ENCODE data around the gene FERMT2.

The FERMT2 gene, protein sequence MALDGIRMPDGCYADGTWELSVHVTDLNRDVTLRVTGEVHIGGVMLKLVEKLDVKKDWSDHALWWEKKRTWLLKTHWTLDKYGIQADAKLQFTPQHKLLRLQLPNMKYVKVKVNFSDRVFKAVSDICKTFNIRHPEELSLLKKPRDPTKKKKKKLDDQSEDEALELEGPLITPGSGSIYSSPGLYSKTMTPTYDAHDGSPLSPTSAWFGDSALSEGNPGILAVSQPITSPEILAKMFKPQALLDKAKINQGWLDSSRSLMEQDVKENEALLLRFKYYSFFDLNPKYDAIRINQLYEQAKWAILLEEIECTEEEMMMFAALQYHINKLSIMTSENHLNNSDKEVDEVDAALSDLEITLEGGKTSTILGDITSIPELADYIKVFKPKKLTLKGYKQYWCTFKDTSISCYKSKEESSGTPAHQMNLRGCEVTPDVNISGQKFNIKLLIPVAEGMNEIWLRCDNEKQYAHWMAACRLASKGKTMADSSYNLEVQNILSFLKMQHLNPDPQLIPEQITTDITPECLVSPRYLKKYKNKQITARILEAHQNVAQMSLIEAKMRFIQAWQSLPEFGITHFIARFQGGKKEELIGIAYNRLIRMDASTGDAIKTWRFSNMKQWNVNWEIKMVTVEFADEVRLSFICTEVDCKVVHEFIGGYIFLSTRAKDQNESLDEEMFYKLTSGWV

DNA sequence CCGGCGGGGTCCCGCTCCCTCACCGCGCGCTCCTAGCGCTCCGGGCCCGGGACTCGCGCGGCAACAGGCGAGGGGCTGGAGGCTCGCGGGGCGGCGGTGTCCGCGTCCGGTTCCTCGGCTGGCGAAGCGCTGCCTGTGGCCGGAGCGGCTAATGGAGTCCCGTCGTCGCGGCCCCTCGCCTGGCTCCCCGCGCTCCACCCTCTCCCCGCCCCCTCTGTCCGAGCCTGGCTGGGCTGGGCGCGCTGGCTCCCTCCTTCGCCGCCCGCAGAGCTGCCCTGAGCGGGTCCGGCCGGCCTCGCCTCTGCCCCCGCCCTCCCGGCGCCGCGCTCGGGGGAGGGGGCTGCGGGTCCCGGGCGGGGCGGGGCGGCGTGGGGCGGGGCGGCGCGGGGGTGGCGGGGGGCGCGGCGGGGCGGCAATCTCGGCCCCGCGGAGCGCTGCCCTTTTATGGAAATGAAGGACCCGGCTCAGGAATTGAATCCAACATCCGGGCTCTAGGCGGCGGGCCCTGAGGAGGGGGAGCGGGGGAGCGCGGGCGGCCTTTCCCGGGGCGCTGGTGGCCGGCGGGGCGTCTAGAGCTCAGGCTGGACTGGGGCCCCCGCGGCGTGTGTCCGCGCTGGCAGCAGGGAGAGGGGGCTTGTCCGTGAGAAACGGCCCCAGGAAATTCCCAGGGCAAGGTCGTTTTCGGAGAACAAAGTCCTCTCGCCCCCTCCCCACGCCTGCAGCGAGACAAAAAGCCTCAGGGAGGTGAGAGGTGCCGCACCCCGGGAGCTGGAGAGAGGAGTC, at the start of gene FERMT2:
Gene FERMT2, minus strand, starts transcription at position 153 of the 783 bp plus-strand sequence. CDS start 482 bp downstream, outside the sequence.
- in situ Hi-C loops (cut with HindIII; ENCODE audit: low sequenced_read_pairs) = no loop called here

DNA sequence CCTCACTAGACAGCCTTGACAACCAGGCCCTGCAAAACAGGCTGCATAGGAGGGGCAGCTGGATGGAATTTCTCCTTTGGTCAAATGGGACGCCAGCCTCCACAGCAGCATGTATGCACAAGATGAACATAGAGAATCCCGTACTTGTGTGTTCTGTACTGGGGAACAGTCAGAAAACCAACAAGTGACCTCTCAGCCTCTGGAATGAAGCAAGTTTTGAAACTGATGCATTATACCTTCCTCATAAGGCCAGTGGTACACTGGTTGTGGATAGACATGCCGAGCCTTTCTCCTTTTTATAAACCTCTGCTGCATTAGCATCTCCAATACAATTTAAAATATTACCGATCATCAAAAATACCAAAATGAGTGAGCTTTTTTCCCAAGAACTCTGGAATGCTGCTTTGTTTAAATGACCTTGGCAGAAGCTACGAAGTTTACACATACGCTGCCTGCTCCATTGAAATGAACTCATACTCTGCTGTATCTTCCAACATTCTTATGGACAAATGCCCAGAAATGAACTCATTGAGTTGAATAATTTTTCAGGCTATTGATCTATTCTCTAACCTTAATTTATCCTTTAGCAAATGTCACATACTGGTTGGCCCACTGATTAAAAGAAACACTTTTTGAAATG, 47.6 kb upstream of the FERMT2 start:
- in situ Hi-C loops (cut with HindIII; ENCODE audit: low sequenced_read_pairs) = no loop called here

- in situ Hi-C loops (cut with HindIII; ENCODE audit: low sequenced_read_pairs) = no loop called here
Measured at GRCh38 chr14:52996493-52996892, 45.6 kb upstream of the FERMT2 start.

- in situ Hi-C loops (cut with HindIII; ENCODE audit: low sequenced_read_pairs) = no loop called here
Measured at GRCh38 chr14:52995998-52996397, 45.1 kb upstream of the FERMT2 start.

GRCh38 chr14:52992236-52992870, 41.5 kb upstream of the FERMT2 start:
- in situ Hi-C loops (cut with HindIII; ENCODE audit: low sequenced_read_pairs) = no loop called here

DNA sequence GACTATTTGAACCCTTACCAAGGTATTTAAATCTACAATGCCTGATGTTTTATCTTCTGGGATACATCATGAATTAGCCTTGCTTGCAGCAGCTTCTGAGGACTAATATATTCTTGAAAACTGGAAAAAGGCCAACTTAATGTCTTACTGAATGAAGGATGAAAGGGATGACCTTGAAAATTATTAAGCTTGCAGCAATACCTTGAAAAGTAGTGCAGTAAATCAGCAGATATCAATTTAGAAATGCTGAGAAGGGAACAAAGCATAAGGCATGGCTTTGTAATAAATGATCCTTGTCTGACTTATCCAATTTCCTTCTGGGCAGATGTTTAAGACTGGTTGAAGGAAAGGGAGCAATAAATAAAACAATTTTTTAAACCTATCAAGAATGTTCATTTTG, 37.3 kb upstream of the FERMT2 start:
- in situ Hi-C loops (cut with HindIII; ENCODE audit: low sequenced_read_pairs) = no loop called here

- in situ Hi-C loops (cut with HindIII; ENCODE audit: low sequenced_read_pairs) = no loop called here
Measured at GRCh38 chr14:52987514-52987913, 36.7 kb upstream of the FERMT2 start.

DNA sequence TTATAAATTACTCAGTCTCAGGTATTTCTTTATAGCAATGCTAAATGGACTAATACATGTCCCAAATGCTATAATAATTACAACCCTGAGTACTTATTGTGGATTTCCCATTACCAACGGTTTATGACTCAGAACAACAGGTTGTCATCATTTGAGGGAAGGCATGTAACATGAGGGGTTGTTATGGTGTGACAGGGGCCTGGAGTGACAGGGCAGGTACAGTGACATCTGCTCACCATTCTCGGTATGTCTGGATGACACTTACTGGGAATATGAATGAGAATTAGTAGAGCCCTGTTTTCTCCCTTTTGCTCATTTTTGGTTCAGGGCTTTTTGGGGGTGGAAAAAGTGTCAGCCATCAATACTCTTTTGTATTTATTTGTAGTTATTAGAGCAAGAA, 36.2 kb upstream of the FERMT2 start:
- in situ Hi-C loops (cut with HindIII; ENCODE audit: low sequenced_read_pairs) = no loop called here

- in situ Hi-C loops (cut with HindIII; ENCODE audit: low sequenced_read_pairs) = no loop called here
Measured at GRCh38 chr14:52977798-52978197, 26.9 kb upstream of the FERMT2 start.

- in situ Hi-C loops (cut with HindIII; ENCODE audit: low sequenced_read_pairs) = no loop called here
Measured at GRCh38 chr14:52974406-52974805, 23.6 kb upstream of the FERMT2 start.

DNA sequence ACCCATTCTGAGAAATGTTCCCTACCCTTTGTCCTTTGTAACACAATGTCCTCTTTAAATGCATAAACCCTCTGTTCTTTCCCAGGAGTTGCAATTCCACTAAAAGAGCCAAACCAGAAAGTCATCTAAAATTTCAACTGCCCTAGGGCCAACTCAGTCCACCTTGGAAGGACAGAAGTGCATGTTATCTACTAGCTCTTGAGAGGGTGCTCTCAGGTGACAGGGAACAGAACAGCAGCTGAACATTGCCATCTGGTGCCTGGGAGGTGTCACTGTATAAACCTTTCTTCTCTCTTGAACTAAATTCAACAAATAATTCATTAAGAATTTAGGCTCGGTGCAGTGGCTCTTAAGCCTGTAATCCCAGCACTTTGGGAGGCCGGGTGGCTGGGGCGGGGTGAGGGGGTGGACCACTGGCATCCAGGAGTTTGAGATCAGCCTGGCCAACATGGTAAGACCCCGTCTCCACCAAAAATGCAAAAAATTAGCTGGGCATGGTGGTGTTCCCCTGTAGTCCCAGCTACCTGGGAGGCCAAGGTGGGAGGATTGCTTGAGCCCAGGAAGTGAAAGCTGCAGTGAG, 10.3 kb upstream of the FERMT2 start:
- in situ Hi-C loops (cut with HindIII; ENCODE audit: low sequenced_read_pairs) = no loop called here

GRCh38 chr14:52960627-52961026, 9.8 kb upstream of the FERMT2 start:
- in situ Hi-C loops (cut with HindIII; ENCODE audit: low sequenced_read_pairs) = no loop called here

DNA sequence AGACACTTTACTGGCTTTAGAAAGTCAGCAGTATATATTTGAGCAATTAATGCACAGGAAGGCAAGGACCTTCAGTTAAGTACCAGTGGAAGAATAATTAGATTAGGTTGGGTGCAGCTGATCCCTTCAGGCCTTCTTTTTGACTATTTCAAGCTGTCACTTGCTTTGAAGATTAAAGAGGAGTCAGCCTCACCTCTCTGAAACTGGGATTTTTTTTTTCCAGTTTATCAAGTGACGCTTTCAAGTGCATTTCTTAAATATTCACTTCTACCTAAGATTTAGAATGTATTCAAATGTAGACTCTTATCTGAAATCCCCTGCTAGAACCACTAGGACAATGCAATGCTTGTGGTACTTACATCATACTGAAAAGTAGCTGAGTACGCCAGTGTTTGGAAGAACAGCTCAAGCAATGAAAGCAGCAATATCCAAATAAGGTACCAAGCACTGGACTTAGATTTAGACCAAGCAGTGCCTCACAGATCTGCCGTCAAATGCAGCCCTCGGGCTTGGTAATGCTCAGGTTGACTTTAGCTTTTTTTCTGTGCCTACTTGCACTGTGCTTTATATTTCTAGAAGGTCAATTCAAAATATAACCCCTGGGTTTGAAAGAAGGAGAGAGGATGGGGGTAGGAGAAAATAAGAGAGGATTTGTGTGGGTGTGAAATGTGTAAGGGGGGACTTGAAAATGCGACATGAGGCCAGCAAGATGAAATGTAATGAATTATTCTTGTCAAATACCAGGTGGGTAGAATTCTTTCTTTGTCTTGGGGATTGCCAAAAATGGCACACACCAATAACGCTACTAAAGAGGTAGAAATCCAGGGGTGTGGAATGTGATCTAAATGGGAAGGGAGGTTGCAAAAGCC, 3.7 kb upstream of the FERMT2 start:
- in situ Hi-C loops (cut with HindIII; ENCODE audit: low sequenced_read_pairs) = no loop called here

DNA sequence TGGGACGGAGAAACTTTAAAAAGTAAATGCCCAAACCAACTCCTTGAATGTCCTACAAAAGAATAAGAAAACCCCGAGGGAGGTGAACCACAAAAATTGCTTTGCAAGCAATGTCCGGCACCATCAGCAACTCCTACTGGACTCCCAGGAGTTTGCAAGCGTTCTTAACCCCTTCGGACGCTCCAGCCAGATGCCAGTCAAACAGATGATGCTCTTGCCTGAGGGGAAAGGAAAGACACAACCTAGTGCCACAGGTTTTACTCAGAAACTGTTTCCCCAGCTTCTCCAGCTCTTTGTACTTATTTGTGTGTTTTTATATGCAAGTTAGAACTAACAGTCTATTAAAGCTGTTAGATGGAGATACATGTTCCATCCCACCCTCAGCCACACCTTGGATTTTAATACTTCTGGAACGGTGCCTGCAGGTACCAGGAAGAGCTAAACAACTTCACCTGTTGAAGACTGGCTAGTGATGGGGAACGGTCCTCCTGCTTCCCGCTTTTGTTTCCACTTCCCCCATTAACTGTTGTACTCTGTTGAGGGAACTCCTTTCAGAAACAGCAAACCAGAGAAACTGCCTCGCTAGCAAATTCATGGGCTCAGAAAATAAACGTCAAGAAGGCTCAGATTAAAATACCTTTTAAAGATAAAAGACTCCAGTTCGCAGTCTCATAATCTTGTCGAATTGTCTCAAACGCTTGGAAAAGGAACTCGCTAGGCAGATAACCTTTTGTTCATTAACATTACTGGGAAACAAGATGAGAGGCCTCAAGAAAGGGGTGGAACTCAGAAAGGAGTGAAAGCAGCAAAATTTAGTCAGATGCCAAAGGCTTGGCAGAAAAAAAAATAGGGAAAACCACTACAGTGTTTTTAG, 1.1 kb upstream of the FERMT2 start:
- in situ Hi-C loops (cut with HindIII; ENCODE audit: low sequenced_read_pairs) = no loop called here

- in situ Hi-C loops (cut with HindIII; ENCODE audit: low sequenced_read_pairs) = no loop called here
Measured at GRCh38 chr14:52950410-52950897, 396 bp downstream of the FERMT2 start.

DNA sequence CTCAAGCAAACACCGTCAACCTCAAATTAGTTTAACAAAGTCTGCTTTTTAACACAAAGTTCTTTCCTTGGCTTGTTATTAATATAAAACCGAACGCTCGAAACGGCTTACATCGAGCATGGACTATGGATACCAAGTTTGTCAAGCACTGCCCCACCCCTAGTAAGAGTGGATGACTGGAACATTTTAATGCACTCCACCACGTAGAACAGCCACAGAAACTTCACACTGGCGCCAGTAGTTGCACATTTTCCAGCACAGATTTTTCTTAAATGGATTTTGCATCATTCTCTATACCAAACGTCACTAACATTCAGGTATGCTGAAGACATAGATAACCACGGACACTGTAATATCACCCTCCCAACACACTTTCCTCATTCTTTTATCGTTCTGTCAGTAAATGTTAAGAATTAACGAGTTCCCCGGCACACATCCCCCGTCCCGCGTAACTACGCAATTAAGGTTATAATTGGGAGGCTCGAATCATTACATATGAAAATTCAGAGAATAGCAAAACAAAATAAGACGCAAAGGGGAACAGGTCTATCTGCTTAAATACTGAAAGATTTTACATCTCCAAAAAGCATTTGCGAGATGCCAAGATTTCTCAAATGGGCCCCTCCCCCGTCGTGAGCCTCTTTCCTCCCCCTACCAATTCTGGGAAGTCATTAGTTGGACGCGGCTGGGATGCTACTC, 990 bp downstream of the FERMT2 start:
- in situ Hi-C loops (cut with HindIII; ENCODE audit: low sequenced_read_pairs) = no loop called here

DNA sequence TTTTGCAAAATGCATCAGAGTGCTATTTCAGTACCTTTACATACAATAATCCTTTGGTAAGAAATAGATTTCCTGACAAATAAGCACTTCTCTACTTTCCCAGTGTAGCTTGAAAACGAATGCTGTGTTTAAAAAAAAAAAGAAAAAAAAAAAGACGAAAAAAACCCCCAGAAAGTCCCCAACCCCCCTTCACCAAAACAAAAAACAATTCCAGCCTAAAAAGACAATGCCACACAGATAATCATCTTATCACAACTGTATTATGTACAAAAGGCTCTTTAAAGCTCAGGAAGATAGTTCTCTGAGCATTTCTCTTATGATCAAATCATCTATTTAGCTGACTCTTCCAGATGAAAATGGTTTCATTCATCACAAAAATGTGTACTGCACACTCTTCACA, 1.6 kb downstream of the FERMT2 start:
- in situ Hi-C loops (cut with HindIII; ENCODE audit: low sequenced_read_pairs) = no loop called here

DNA sequence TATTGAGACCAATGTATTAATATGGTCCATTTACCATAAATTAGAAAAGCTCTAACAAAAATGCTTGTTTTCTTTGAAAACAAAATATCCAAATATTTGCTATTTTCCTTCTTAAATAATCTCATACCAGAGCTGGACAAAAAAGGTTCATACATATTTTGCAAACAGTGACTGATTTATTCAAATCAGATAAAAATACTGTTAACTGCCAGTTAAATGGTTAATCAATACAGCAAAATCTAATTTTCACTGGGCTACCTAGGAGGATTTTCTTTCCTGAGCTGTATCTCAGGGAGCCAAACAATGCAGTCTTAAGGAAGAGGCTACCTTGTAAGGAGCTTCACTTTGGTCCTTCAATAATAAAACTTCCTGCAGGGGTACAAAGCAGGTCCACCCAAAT, 2.0 kb downstream of the FERMT2 start:
- in situ Hi-C loops (cut with HindIII; ENCODE audit: low sequenced_read_pairs) = no loop called here

All from endothelial cell of hepatic sinusoid (primary cell).